ENCODE measurements around the gene PNKP. TPM values are rescaled to one million over a fixed set of nuclear protein-coding genes. Genes with fewer than 3 reads are reported as not detected.
A peak's percentile ranks its signal among the peaks of the same experiment; 100 is the strongest.

The PNKP gene
- total and polyA plus RNA-seq, 10 of the 15 experiments (the other 5 are each of a cell fraction or from before 2014, with no cell fraction given), result 2.9 to 82.3 (median 33.2) TPM

GRCh38 chr19:49866933-49867782, at the start of gene PNKP (continued):
- TF ChIP-seq USF1 (IDR thresholded peaks at IDR 0.05; ENCODE audit: borderline replicate concordance, extremely low read length, insufficient read depth, low read depth, low read length) (peak; percentile 24), CBX3 (IDR thresholded peaks at IDR 0.05; ENCODE audit: borderline replicate concordance, low read depth) (no peak), KLF5 (IDR thresholded peaks at IDR 0.05; ENCODE audit: partially characterized antibody) (peak; percentile 11), POLR2AphosphoS5 (IDR thresholded peaks at IDR 0.05; ENCODE audit: low read length) (peak; percentile 85), POLR2AphosphoS2 (IDR thresholded peaks at IDR 0.05; ENCODE audit: low read depth, low read length) (peak; percentile 86; the same call in 1 of the 2 replicates), IRF3 (IDR thresholded peaks at IDR 0.05) (no peak), CEBPB (IDR thresholded peaks at IDR 0.05; ENCODE audit: borderline replicate concordance in 1 of 2, low read depth in 2 of 2, low read length in 2 of 2) (no peak), SIN3A (IDR thresholded peaks at IDR 0.05; ENCODE audit: low read depth, low read length) (peak; percentile 77; the same call in 1 of the 2 replicates), FOXK2 (IDR thresholded peaks at IDR 0.05) (no peak), ELK1 (IDR thresholded peaks at IDR 0.05; ENCODE audit: low read depth, low read length) (peak; percentile 16; the same call in 1 of the 2 replicates), NR2C1 (IDR thresholded peaks at IDR 0.05) (peak; percentile 84), PML (IDR thresholded peaks at IDR 0.05; ENCODE audit: low read length) (peak; percentile 80), TARDBP (IDR thresholded peaks at IDR 0.05; ENCODE audit: borderline replicate concordance) (0 out of 2 replicates have a peak, but pooled peaks have one; percentile 44), KAT2A (conservative IDR thresholded peaks at IDR 0.05; ENCODE audit: control insufficient read depth, low read depth, low read length) (no peak), FOXM1 (IDR thresholded peaks at IDR 0.05; ENCODE audit: low read depth, low read length) (no peak), GABPA (IDR thresholded peaks at IDR 0.05; ENCODE audit: low read depth) (peak; percentile 95), SMAD5 (IDR thresholded peaks at IDR 0.05; ENCODE audit: low read depth) (peak; percentile 71; the same call in 1 of the 2 replicates), BACH1 (IDR thresholded peaks at IDR 0.05; ENCODE audit: borderline replicate concordance) (peak; percentile 75)
- TF ChIP-seq, protein P1, sequence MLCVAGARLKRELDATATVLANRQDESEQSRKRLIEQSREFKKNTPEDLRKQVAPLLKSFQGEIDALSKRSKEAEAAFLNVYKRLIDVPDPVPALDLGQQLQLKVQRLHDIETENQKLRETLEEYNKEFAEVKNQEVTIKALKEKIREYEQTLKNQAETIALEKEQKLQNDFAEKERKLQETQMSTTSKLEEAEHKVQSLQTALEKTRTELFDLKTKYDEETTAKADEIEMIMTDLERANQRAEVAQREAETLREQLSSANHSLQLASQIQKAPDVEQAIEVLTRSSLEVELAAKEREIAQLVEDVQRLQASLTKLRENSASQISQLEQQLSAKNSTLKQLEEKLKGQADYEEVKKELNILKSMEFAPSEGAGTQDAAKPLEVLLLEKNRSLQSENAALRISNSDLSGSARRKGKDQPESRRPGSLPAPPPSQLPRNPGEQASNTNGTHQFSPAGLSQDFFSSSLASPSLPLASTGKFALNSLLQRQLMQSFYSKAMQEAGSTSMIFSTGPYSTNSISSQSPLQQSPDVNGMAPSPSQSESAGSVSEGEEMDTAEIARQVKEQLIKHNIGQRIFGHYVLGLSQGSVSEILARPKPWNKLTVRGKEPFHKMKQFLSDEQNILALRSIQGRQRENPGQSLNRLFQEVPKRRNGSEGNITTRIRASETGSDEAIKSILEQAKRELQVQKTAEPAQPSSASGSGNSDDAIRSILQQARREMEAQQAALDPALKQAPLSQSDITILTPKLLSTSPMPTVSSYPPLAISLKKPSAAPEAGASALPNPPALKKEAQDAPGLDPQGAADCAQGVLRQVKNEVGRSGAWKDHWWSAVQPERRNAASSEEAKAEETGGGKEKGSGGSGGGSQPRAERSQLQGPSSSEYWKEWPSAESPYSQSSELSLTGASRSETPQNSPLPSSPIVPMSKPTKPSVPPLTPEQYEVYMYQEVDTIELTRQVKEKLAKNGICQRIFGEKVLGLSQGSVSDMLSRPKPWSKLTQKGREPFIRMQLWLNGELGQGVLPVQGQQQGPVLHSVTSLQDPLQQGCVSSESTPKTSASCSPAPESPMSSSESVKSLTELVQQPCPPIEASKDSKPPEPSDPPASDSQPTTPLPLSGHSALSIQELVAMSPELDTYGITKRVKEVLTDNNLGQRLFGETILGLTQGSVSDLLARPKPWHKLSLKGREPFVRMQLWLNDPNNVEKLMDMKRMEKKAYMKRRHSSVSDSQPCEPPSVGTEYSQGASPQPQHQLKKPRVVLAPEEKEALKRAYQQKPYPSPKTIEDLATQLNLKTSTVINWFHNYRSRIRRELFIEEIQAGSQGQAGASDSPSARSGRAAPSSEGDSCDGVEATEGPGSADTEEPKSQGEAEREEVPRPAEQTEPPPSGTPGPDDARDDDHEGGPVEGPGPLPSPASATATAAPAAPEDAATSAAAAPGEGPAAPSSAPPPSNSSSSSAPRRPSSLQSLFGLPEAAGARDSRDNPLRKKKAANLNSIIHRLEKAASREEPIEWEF (IDR thresholded peaks at IDR 0.05; ENCODE audit: insufficient replicate concordance, low read depth, low read length), result no peak
